Spleen (tissue), 7 donors: ENCODE results near the gene ECD.

Experiments used
- CTCF ChIP-seq, 11 experiments: fragments of 200-600 bp in 7 of 11; fragments of 450-650 bp in 4 of 11; sonication (generic) in 4 of 11; IDR thresholded peaks in 8 of 11; conservative IDR thresholded peaks in 3 of 11; 1 replicate in 7 of 11; 2 replicates in 4 of 11; pipeline versions ENCODE4 v1.4.0 to v1.8.0; 2016 to 2021; ENCODE audit warnings: antibody characterized with exemption in 11 of 11, inconsistent platforms in 4 of 11, mild to moderate bottlenecking in 1 of 11
- POLR2A ChIP-seq, 3 donors: fragments of 450-650 bp; IDR thresholded peaks; one replicate each; pipeline ENCODE4 v1.5.1; 2017; ENCODE audit warnings: antibody characterized with exemption in 3 of 3, mild to moderate bottlenecking in 1 of 3
- POLR2AphosphoS5 ChIP-seq, 3 donors: sonication (generic); formaldehyde crosslinking; IDR thresholded peaks; one replicate each; pipeline ENCODE4 v1.5.1; 2017; ENCODE audit warnings: antibody characterized with exemption in 3 of 3
- donor health status: DM: no; HTN: no; CAD: no; lungs with moderate emphysema.
- donor health status: DM: no; HTN: no; CAD: no.
- donor health status: DM: no; HTN: no; CAD: no.

- TF ChIP-seq CTCF (IDR thresholded peaks at IDR 0.05 in 8 of 11, conservative IDR thresholded peaks at IDR 0.05 in 3 of 11) = no peak
- no peak for TF ChIP-seq POLR2A (IDR thresholded peaks at IDR 0.05)
- no peak for TF ChIP-seq POLR2AphosphoS5 (IDR thresholded peaks at IDR 0.05)
These were observed 38.6 kb upstream of the ECD start for GRCh38 chr10:73206385-73206784.
